Tibial nerve (tissue), 4 donors: ENCODE results near the gene KIF21B. TPM values are rescaled to one million over a fixed set of nuclear protein-coding genes. Genes with fewer than 3 reads are reported as not detected.

ENCODE experiments used
- DNase-seq, 2 donors: peaks; one replicate each; pipeline ENCODE4 v3.0.0-alpha.2; 2019; ENCODE audit warnings: low spot score in 2 of 2
- H3K27ac ChIP-seq, 4 donors: fragments of 200-600 bp; sonication (generic) in 3 of 4; one replicate each; pipeline ENCODE4 v1.5.1; 2017 to 2019; ENCODE audit warnings: mild to moderate bottlenecking in 1 of 4
- H3K27me3 ChIP-seq, 2 donors: fragments of 200-600 bp; sonication (generic) in 1 of 2; one replicate each; pipeline versions ENCODE4 v1.5.1 to v1.6.0; 2017 to 2019
- H3K36me3 ChIP-seq, 3 donors: fragments of 200-600 bp; sonication (generic); one replicate each; pipeline ENCODE4 v1.5.1; 2018 to 2019
- H3K4me1 ChIP-seq, 4 donors: fragments of 200-600 bp; sonication (generic) in 3 of 4; one replicate each; pipeline ENCODE4 v1.5.1; 2017 to 2019
- H3K4me3 ChIP-seq, 4 donors: fragments of 200-600 bp; sonication (generic) in 3 of 4; one replicate each; pipeline ENCODE4 v1.5.1; 2017 to 2019; ENCODE audit warnings: mild to moderate bottlenecking in 1 of 4, moderate library complexity in 1 of 4
- H3K9me3 ChIP-seq, 4 donors: fragments of 200-600 bp; sonication (generic) in 3 of 4; one replicate each; pipeline ENCODE4 v1.5.1; 2017 to 2019
- CTCF ChIP-seq, 5 experiments: fragments of 200-600 bp in 3 of 5; fragments of 450-650 bp in 2 of 5; sonication (generic) in 3 of 5; IDR thresholded peaks; one replicate each; pipeline ENCODE4 v1.5.1; 2016 to 2019; ENCODE audit warnings: antibody characterized with exemption in 5 of 5, mild to moderate bottlenecking in 3 of 5, moderate library complexity in 2 of 5
- EP300 ChIP-seq, 2 donors: sonication (generic); formaldehyde crosslinking; IDR thresholded peaks; one replicate each; pipeline ENCODE4 v1.6.1; 2017; ENCODE audit warnings: antibody characterized with exemption in 2 of 2, mild to moderate bottlenecking in 1 of 2
- POLR2A ChIP-seq, 2 donors: fragments of 450-650 bp; IDR thresholded peaks; one replicate each; pipeline ENCODE4 v1.6.1; 2017; ENCODE audit warnings: antibody characterized with exemption in 2 of 2, mild to moderate bottlenecking in 2 of 2, moderate library complexity in 2 of 2
- WGBS, 2 donors: methylation state at CpG; one replicate each; pipeline ENCODE4 v1.1.5; 2018; 5-methylcytosine and 5-hydroxymethylcytosine counted together
- total RNA-seq, 4 donors: library from RNA; depleted of rRNA; stranded (reverse); fragments of >200 nt; gene quantifications; one replicate each; pipeline ENCODE4 v1.1.0, GENCODE V29; 2016

The KIF21B gene
- total RNA-seq, 4 donors from 2014 or later: 0.84 to 3.3 (median 2.6) TPM

GRCh38 chr1:200960948-200961340 lies 62.6 kb downstream of the KIF21B start:
- WGBS, 2 donors: 82 to 83% methylated on average over 4 of the region's 4 CpGs
- no peak for DNase-seq
- Histone ChIP-seq H3K4me1 (peaks cover 0 to 7% (median 0%) of the 10 kb centered on the region in 4 donors), H3K4me3 (no peak overlapping the region), H3K36me3 (no peaks in the 10 kb centered on the region), H3K9me3 (no peaks in the 10 kb centered on the region), H3K27me3 (no peaks in the 10 kb centered on the region), H3K27ac (no peak overlapping the region)
- TF ChIP-seq CTCF (IDR thresholded peaks at IDR 0.05) (no peak), POLR2A (IDR thresholded peaks at IDR 0.05) (no peak), EP300 (IDR thresholded peaks at IDR 0.05) (no peak)

- no peak for TF ChIP-seq POLR2A (IDR thresholded peaks at IDR 0.05)
- no peak for TF ChIP-seq CTCF (IDR thresholded peaks at IDR 0.05)
- TF ChIP-seq EP300 (IDR thresholded peaks at IDR 0.05): no peak
- H3K27me3 ChIP-seq: no peaks in the 10 kb centered on the region
- WGBS, 2 donors: 54 to 57% methylated on average over 9 of the region's 9 CpGs
- no peak overlapping the region for H3K4me3 ChIP-seq
- H3K9me3 ChIP-seq: no peaks in the 10 kb centered on the region
- no peak for DNase-seq
- H3K27ac ChIP-seq: no peak overlapping the region
- H3K36me3 ChIP-seq: no peaks in the 10 kb centered on the region
- H3K4me1 ChIP-seq: peaks cover 0 to 7% (median 0%) of the 10 kb centered on the region in 4 donors
Observed at GRCh38 chr1:200960236-200960947, 63.1 kb downstream of the KIF21B start.

- 31 to 42% methylated on average over 15 of the region's 15 CpGs for WGBS, 2 donors
- DNase-seq: no peak
Observed at GRCh38 chr1:200959411-200959921, 64.0 kb downstream of the KIF21B start.

GRCh38 chr1:200958597-200958996 lies 64.9 kb downstream of the KIF21B start:
- no peak overlapping the region for H3K4me3 ChIP-seq
- no peak overlapping the region for H3K27ac ChIP-seq
- WGBS, 2 donors: 90 to 93% methylated on average over 11 of the region's 11 CpGs
- H3K4me1 ChIP-seq: peaks cover 0 to 7% (median 0%) of the 10 kb centered on the region in 4 donors
- no peak for TF ChIP-seq EP300 (IDR thresholded peaks at IDR 0.05)
- no peak for TF ChIP-seq POLR2A (IDR thresholded peaks at IDR 0.05)
- no peak for TF ChIP-seq CTCF (IDR thresholded peaks at IDR 0.05)
- no peaks in the 10 kb centered on the region for H3K9me3 ChIP-seq
- H3K36me3 ChIP-seq: no peaks in the 10 kb centered on the region
- DNase-seq: no peak
- no peaks in the 10 kb centered on the region for H3K27me3 ChIP-seq

More at GRCh38 chr1:200959411-200959921, 64.0 kb downstream of the KIF21B start:
- H3K36me3 ChIP-seq: no peaks in the 10 kb centered on the region
- no peak overlapping the region for H3K4me3 ChIP-seq
- peaks cover 0 to 7% (median 0%) of the 10 kb centered on the region in 4 donors for H3K4me1 ChIP-seq
- H3K9me3 ChIP-seq: no peaks in the 10 kb centered on the region
- H3K27me3 ChIP-seq: no peaks in the 10 kb centered on the region
- TF ChIP-seq CTCF (IDR thresholded peaks at IDR 0.05) (no peak), POLR2A (IDR thresholded peaks at IDR 0.05) (no peak), EP300 (IDR thresholded peaks at IDR 0.05) (no peak)
- H3K27ac ChIP-seq: no peak overlapping the region

GRCh38 chr1:200954434-200954833 lies 69.1 kb downstream of the KIF21B start:
- Histone ChIP-seq H3K27ac (no peak overlapping the region), H3K36me3 (no peaks in the 10 kb centered on the region), H3K4me3 (no peak overlapping the region), H3K4me1 (no peaks in the 10 kb centered on the region), H3K9me3 (no peaks in the 10 kb centered on the region), H3K27me3 (no peaks in the 10 kb centered on the region)
- TF ChIP-seq CTCF (IDR thresholded peaks at IDR 0.05) (no peak), EP300 (IDR thresholded peaks at IDR 0.05) (no peak), POLR2A (IDR thresholded peaks at IDR 0.05) (no peak)
- 75 to 87% methylated on average over 3 of the region's 3 CpGs for WGBS, 2 donors
- no peak for DNase-seq
